Sciatic nerve (tissue), 2 donors: ENCODE results near the gene TAS2R3. TPM values are rescaled to one million over a fixed set of nuclear protein-coding genes. Genes with fewer than 3 reads are reported as not detected.

Experiments used
- ATAC-seq: fragments of 200-7000 bp; cut with Tn5 transposase; one replicate; pipeline ENCODE4 v1.9.1; 2020; ENCODE audit warnings: mild to moderate bottlenecking, moderate library complexity
- DNase-seq: peaks from one replicate; pipeline ENCODE4 v3.0.0-alpha.2; 2020; ENCODE audit warnings: low spot score
- intact Hi-C: fragments of 100-400 bp; cut with DNase I; formaldehyde crosslinking; loops from one replicate; pipeline ENCODE4 v1.14.2; 2022
- total RNA-seq: library from RNA; stranded (reverse); fragmentation: NEBNext Ultra II Directional; extraction: Animal tissue kit (Norgen Biotek cat#: 25700); gene quantifications from one replicate; pipeline ENCODE4 v1.2.1, GENCODE V29; 2021
- donor health status: DM: no; HTN: no; CAD: no.
- donor health status: DM: no; HTN: no; CAD: no.

The TAS2R3 gene
- total RNA-seq, 1 donor from 2014 or later: 6.1 TPM

DNA sequence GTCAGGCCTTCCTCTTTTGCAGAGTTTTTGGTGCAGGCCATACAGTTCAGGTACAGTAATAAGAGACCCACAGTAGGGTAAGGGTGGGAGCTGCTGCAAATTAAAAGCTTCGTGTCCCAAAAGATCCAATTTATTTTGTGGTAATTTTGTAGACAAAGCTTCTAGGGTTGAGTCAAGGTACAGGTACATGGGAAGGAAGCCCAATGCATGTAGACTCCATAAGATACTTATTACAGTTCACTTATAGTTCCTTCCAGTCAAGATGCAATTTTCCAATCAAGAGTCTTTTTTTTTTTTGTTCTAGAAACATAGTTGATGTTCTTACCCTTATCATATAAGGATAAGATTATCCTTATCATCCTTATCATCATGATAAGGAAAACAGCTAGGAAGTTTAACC lies 12.5 kb downstream of the TAS2R3 start, which contains the start of gene TAS2R4:
Gene TAS2R4 (plus strand): TSS at position 301 of the 400 bp plus-strand sequence. CDS start 1,815 bp downstream, outside the sequence.
- ATAC-seq: no peak
- no peak for DNase-seq
- intact Hi-C loops: no loop called here

DNA sequence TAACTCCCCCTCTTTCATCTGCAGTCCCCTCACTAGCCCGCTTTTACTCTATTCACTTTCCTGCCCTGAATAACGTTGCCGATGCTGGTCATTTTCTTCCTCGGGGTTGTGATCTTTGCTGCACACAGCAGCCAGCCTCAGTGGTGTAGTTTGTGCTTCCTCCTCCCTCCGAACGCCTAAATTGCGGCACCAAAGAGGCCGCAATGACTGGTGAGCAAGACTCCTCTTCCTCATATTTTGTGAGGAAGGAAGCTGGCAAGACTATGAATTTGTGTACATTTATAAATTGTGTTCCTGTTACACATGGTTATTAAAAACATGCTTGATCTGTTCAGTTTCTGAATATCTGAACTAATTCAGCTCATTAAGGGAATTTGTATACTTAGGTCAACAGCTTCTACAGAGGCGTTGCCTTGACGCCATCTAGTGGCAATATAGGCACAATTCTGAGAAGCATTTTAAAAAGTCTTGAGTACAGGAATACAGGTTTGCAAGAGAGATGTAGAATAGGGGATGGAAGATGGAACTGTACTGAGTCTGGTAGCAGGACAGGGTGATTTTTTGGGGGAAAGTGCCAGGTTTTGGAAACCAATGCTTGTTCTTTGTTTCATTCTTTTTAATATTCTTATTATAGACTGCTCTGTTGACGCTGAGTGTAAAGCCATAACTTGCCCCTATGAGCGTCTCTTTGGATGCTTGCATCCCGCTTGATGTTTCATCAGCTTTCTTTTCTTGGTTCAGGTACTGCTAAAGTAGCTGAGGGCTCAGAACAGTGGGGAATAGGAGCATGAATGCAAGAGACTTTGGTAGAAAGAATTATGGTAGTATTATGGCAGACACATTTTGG lies 22.0 kb downstream of the TAS2R3 start:
- no peak for ATAC-seq
- no peak for DNase-seq
- intact Hi-C loops: no loop called here

DNA sequence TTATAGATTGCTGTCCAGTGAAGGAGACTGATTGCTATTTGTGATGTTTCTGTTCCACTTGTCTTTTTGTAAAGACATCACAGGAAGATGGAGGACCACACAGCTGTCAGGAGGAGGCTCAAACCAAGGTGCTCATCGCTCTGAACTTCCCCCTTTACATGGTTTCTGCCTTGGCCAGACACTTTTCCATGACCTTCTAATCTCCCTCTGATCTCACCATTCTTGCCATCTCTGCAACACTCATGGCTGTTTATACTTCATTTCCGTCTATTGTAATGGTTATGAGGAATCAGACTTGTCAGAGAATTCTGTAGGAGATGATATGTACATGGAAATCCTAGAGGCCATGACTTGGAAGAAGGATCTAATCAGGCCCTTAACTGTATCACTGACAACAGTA lies 24.4 kb downstream of the TAS2R3 start:
- ATAC-seq: no peak
- intact Hi-C loops: no loop called here
- DNase-seq: no peak

DNA sequence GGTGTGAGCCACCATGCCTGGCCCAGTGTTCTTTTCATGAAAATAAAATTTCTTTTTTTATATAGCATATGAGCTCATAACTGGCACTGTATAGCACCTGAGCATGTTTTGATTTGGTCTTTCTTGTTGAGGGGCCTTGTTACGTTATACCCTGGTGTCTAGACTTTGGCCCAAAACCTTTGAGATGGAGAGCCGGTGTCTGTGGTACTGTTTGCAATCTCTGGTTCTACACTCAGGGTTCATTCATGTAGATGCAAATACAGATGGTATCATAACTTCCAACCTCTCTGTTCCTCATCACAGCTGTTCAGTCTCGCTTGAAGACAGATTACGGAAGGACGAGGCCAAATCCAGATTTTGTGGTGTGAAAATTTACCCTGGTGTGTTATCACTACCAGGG lies 26.0 kb downstream of the TAS2R3 start, which contains the start of gene TAS2R5:
Gene TAS2R5 (plus strand): TSS at position 301 of the 400 bp plus-strand sequence. CDS start 145 bp downstream, outside the sequence.
- ATAC-seq (no peak), DNase-seq (no peak)
- intact Hi-C loops: no loop called here

DNA sequence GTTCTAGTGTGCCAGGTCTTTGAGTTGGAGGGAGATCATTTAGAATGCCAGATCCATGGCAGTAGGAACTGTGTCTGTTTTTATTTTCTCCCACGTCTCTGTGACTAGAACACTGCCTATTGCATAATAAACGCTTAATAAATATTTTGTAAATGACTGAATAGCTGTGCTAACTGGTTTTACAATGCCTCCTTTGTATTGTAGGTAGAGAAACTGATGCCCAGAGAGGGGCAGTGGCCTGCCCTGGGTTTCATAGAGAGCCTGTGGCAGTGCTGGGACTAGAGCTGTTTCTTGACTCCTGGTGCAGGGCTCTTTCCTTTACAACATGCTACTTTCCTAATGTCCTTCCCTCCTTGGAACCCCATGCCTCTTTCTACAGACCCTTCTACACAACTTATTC lies 28.6 kb downstream of the TAS2R3 start:
- intact Hi-C loops: no loop called here
- no peak for DNase-seq
- ATAC-seq: no peak

Other genes starting within 250 kb of the TAS2R3 start
- gene AGK, start 212.7 kb upstream of the TAS2R3 start, total RNA-seq: 24.8 TPM
- 26.6 TPM for gene DENND11, start 61.9 kb upstream of the TAS2R3 start, total RNA-seq
- gene WEE2, start 55.7 kb upstream of the TAS2R3 start, total RNA-seq: not detected
- gene SSBP1, start 25.7 kb upstream of the TAS2R3 start, total RNA-seq: 71.8 TPM
- 5.1 TPM for gene TAS2R4, start 12.6 kb downstream of the TAS2R3 start, total RNA-seq
- gene TAS2R5, start 26.1 kb downstream of the TAS2R3 start, total RNA-seq: 6.2 TPM
- gene PRSS37, start 77.4 kb downstream of the TAS2R3 start, total RNA-seq: not detected
- 0.40 TPM for gene OR9A4, start 152.3 kb downstream of the TAS2R3 start, total RNA-seq
- 21.0 TPM for gene CLEC5A, start 182.9 kb downstream of the TAS2R3 start, total RNA-seq
- gene TAS2R38, start 209.7 kb downstream of the TAS2R3 start, total RNA-seq: not detected
- gene MGAM, start 231.8 kb downstream of the TAS2R3 start, total RNA-seq: 5.7 TPM